B cell (primary cell): ENCODE data around the gene ACSBG1. TPM values are rescaled to one million over a fixed set of nuclear protein-coding genes. Genes with fewer than 3 reads are reported as not detected.

Experiments
- ATAC-seq: fragments of 200-7000 bp; cut with Tn5 transposase; one replicate; pipeline ENCODE4 v1.10.0; 2021; ENCODE audit warnings: low read depth, mild to moderate bottlenecking, moderate number of reproducible peaks, moderate library complexity
- CTCF ChIA-PET: fragments of 350-600 bp; sonication (Branson Sonifier 250); formaldehyde crosslinking; loops from one replicate; lab custom pipeline; 2021; ENCODE audit warnings: antibody characterized with exemption, inconsistent platforms; lab: Charles Lee
- POLR2A ChIA-PET: fragments of 350-600 bp; sonication (Branson Sonifier 250); formaldehyde crosslinking; loops from one replicate; lab custom pipeline; 2021; ENCODE audit warnings: antibody characterized with exemption; lab: Charles Lee
- DNase-seq: peaks from one replicate; pipeline ENCODE4 v3.0.0; 2013
- H2AFZ ChIP-seq: 2 replicates; pipeline ENCODE4 v1.6.1; 2012; ENCODE audit warnings: mild to moderate bottlenecking, low read depth, low read length; ENCODE audit not compliant: insufficient read depth, poor library complexity, severe bottlenecking
- H3K27ac ChIP-seq, 2 donors: 1 replicate in 1 of 2; 2 replicates in 1 of 2; pipeline ENCODE4 v1.5.1; 2012 to 2013; ENCODE audit warnings: low read length in 2 of 2, mild to moderate bottlenecking in 2 of 2, moderate library complexity in 1 of 2
- H3K27me3 ChIP-seq, 4 experiments: fragments of 200-600 bp in 1 of 4; sonication (generic) in 1 of 4; replicated peaks in 1 of 4; 1 replicate in 2 of 4; 2 replicates in 2 of 4; pipeline versions ENCODE4 v1.6.1 to v1.7.0; 2013 to 2016; ENCODE audit warnings: low read length in 3 of 4, mild to moderate bottlenecking in 2 of 4, mixed read lengths in 1 of 4, moderate library complexity in 1 of 4; ENCODE audit not compliant: insufficient read depth in 4 of 4, control insufficient read depth in 3 of 4; ENCODE audit errors: control extremely low read depth in 1 of 4
- H3K36me3 ChIP-seq, 2 experiments: replicated peaks in 1 of 2; 1 replicate in 1 of 2; 2 replicates in 1 of 2; pipeline versions ENCODE4 v1.6.1 to v1.7.1; 2013; ENCODE audit warnings: low read length in 1 of 2; ENCODE audit not compliant: insufficient read depth in 2 of 2, control insufficient read depth in 1 of 2; ENCODE audit errors: control extremely low read depth in 1 of 2, extremely low read depth in 1 of 2
- H3K4me1 ChIP-seq, 2 donors: fragments of 200-600 bp in 1 of 2; sonication (generic) in 1 of 2; 1 replicate in 1 of 2; 2 replicates in 1 of 2; pipeline versions ENCODE4 v1.5.1 to v1.6.1; 2013 to 2017; ENCODE audit warnings: low read length in 2 of 2; ENCODE audit not compliant: control insufficient read depth in 2 of 2, insufficient read depth in 2 of 2
- H3K4me2 ChIP-seq: replicated peaks from 2 replicates; pipeline ENCODE3; 2012; ENCODE audit warnings: mild to moderate bottlenecking, low read depth, low read length; ENCODE audit not compliant: poor library complexity, severe bottlenecking
- H3K4me3 ChIP-seq, 5 experiments: fragments of 200-600 bp in 1 of 5; sonication (generic) in 1 of 5; 1 replicate in 3 of 5; 2 replicates in 2 of 5; pipeline versions ENCODE4 v1.5.1 to v1.7.0; 2011 to 2016; ENCODE audit warnings: low read length in 4 of 5, mild to moderate bottlenecking in 4 of 5, low read depth in 2 of 5, control low read depth in 1 of 5, moderate library complexity in 1 of 5; ENCODE audit not compliant: insufficient read depth in 1 of 5; ENCODE audit errors: control extremely low read depth in 1 of 5, extremely low read depth in 1 of 5
- H3K79me2 ChIP-seq: fragments of 200-600 bp; sonication (generic); one replicate; pipeline ENCODE4 v1.6.0; 2016; ENCODE audit warnings: low read length; ENCODE audit not compliant: control insufficient read depth, insufficient read depth
- H3K9ac ChIP-seq: fragments of 200-600 bp; sonication (generic); 2 replicates; pipeline ENCODE4 v1.6.1; 2017; ENCODE audit warnings: mild to moderate bottlenecking, low read length, moderate library complexity
- H3K9me3 ChIP-seq, 3 donors: one replicate each; pipeline versions ENCODE4 v1.6.1 to v1.7.1; 2013; ENCODE audit warnings: low read length in 2 of 3; ENCODE audit not compliant: control insufficient read depth in 2 of 3, insufficient read depth in 1 of 3; ENCODE audit errors: control extremely low read depth in 1 of 3
- H4K20me1 ChIP-seq: 2 replicates; pipeline ENCODE4 v1.6.0; 2012; ENCODE audit warnings: mild to moderate bottlenecking, low read length; ENCODE audit not compliant: insufficient read depth, control insufficient read depth, poor library complexity, severe bottlenecking
- H3K27ac Mint-ChIP-seq: one replicate; pipeline ENCODE4 v1.8.0; 2021; ENCODE audit warnings: mixed read lengths
- H3K27me3 Mint-ChIP-seq: one replicate; pipeline ENCODE4 v1.8.0; 2021; ENCODE audit warnings: mixed read lengths
- H3K4me1 Mint-ChIP-seq: one replicate; pipeline ENCODE4 v1.8.0; 2021; ENCODE audit warnings: mixed read lengths
- H3K4me3 Mint-ChIP-seq: one replicate; pipeline ENCODE4 v1.8.0; 2021; ENCODE audit warnings: mixed read lengths
- H3K9me3 Mint-ChIP-seq: one replicate; pipeline ENCODE4 v1.8.0; 2022; ENCODE audit warnings: mixed read lengths; ENCODE audit not compliant: insufficient read depth
- EZH2 ChIP-seq: IDR thresholded peaks from 2 replicates; pipeline ENCODE4 v1.6.1; 2012; ENCODE audit warnings: borderline replicate concordance, low read depth, mild to moderate bottlenecking, moderate library complexity, low read length; ENCODE audit not compliant: insufficient read depth, poor library complexity, severe bottlenecking
- WGBS: methylation state at CpG from one replicate; pipeline ENCODE4 v1.1.5; 2013; ENCODE audit warnings: missing lambda C conversion rate; ENCODE audit not compliant: insufficient coverage; 5-methylcytosine and 5-hydroxymethylcytosine counted together
- intact Hi-C: fragments of 100-400 bp; cut with micrococcal nuclease; formaldehyde crosslinking; loops from one replicate; pipeline ENCODE4 v1.10.0; 2022
- polyA plus RNA-seq: library from polyadenylated mRNA; depleted of rRNA; stranded (reverse); fragments of >200 nt; gene quantifications from 2 replicates; pipeline ENCODE4 v1.2.3, GENCODE V29; 2012
- total RNA-seq, 2 donors: library from RNA; stranded (reverse); fragments of 120-200 nt in 1 of 2; gene quantifications; 1 replicate in 1 of 2; 2 replicates in 1 of 2; pipeline versions ENCODE4 v1.2.3 to v1.2.4, GENCODE V29; 2013 to 2022
- TF ChIP-seq, protein P1 (sequence below): fragments of 200-600 bp; IDR thresholded peaks from one replicate; pipeline ENCODE4 v1.8.0; 2022; ENCODE audit warnings: antibody characterized with exemption, mild to moderate bottlenecking

Gene ACSBG1
- total and polyA plus RNA-seq, 2 donors (not counting 1 experiment from before 2014, with no cell fraction given) = 0.03 to 0.07 TPM

DNA sequence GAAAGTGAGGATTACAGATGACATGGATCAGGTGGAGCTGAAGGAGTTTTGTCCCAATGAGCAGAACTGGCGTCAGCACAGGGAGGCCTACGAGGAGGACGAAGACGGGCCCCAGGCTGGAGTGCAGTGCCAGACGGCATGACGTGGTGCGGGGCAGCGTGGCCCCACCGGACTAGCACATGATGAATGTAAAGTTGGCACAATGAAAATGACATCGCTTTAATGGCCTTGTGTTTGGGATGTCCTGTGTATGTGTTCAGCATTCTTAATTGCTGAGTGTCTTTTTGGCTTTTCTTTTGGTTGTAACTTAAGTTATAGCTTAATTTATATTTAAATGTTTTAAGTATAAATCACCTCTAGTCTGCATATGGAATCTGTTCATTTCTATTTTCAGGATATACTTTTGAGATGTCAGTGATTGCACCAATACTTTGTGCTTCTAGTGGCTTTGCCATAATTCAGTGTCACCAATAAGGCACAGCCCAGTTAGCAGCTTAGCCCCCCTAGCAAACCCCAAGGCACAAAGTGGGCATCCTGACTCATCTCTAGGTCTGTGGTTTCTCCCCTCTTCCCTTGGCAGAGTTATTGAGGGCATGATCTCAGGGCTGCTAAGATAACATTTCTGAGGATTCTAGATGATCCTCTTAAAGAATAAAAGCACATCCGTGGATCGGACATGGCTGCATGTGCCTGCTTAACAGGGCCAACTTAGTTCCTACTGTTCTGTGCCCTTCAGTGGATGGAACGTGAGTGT is 46.1 kb upstream of the ACSBG1 start:
- no peak overlapping the region for H3K4me3 Mint-ChIP-seq
- H3K27ac Mint-ChIP-seq = no peak overlapping the region
- Histone ChIP-seq H3K36me3 (peaks cover 4 to 39% of the 10 kb centered on the region in 2 experiments), H3K27ac (no peak overlapping the region), H3K4me1 (no peaks in the 10 kb centered on the region), H3K79me2 (no peaks in the 10 kb centered on the region), H3K4me2 (no peak overlapping the region), H2AFZ (no peak overlapping the region), H3K9me3 (no peaks in the 10 kb centered on the region), H3K9ac (no peak overlapping the region), H3K4me3 (no peak overlapping the region), H4K20me1 (no peaks in the 10 kb centered on the region), H3K27me3 (no peaks in the 10 kb centered on the region)
- ATAC-seq (no peak), DNase-seq (no peak)
- H3K4me1 Mint-ChIP-seq = no peaks in the 10 kb centered on the region
- CTCF ChIA-PET = interaction anchor here (0.9 kb wide), 1 partner anchor 84 kb away, joined by 3 read pairs; no protein-coding TSS in a partner anchor
- no peaks in the 10 kb centered on the region for H3K27me3 Mint-ChIP-seq
- POLR2A ChIA-PET = no interaction called here
- 96% methylated on average over 10 of the region's 13 CpGs for WGBS
- intact Hi-C loops = no loop called here
- TF ChIP-seq, protein P1, sequence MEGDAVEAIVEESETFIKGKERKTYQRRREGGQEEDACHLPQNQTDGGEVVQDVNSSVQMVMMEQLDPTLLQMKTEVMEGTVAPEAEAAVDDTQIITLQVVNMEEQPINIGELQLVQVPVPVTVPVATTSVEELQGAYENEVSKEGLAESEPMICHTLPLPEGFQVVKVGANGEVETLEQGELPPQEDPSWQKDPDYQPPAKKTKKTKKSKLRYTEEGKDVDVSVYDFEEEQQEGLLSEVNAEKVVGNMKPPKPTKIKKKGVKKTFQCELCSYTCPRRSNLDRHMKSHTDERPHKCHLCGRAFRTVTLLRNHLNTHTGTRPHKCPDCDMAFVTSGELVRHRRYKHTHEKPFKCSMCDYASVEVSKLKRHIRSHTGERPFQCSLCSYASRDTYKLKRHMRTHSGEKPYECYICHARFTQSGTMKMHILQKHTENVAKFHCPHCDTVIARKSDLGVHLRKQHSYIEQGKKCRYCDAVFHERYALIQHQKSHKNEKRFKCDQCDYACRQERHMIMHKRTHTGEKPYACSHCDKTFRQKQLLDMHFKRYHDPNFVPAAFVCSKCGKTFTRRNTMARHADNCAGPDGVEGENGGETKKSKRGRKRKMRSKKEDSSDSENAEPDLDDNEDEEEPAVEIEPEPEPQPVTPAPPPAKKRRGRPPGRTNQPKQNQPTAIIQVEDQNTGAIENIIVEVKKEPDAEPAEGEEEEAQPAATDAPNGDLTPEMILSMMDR = no peak
- no peak for TF ChIP-seq EZH2
- H3K9me3 Mint-ChIP-seq = no peaks in the 10 kb centered on the region

GRCh38 chr15:78276064-78276943 is 41.9 kb upstream of the ACSBG1 start:
- no peak overlapping the region for H3K9ac ChIP-seq
- H3K4me1 ChIP-seq = no peaks in the 10 kb centered on the region
- H3K4me1 Mint-ChIP-seq = no peaks in the 10 kb centered on the region
- no peak overlapping the region for H2AFZ ChIP-seq
- H3K27me3 ChIP-seq = no peaks in the 10 kb centered on the region
- H3K9me3 ChIP-seq = no peaks in the 10 kb centered on the region
- H3K36me3 ChIP-seq = peaks cover 4 to 9% of the 10 kb centered on the region in 2 experiments
- H3K27ac Mint-ChIP-seq = no peak overlapping the region
- POLR2A ChIA-PET = no interaction called here
- H3K4me3 ChIP-seq = no peak overlapping the region
- ATAC-seq (no peak), DNase-seq (no peak)
- TF ChIP-seq EZH2 = no peak
- TF ChIP-seq, protein P1 = no peak
- intact Hi-C loops = no loop called here
- H3K27ac ChIP-seq = no peak overlapping the region
- H3K4me2 ChIP-seq = no peak overlapping the region
- H3K79me2 ChIP-seq = no peaks in the 10 kb centered on the region
- H3K4me3 Mint-ChIP-seq = no peak overlapping the region
- no peaks in the 10 kb centered on the region for H3K27me3 Mint-ChIP-seq
- WGBS = 90% methylated on average over 5 of the region's 6 CpGs
- CTCF ChIA-PET = no interaction called here
- H4K20me1 ChIP-seq = no peaks in the 10 kb centered on the region
- H3K9me3 Mint-ChIP-seq = no peaks in the 10 kb centered on the region
